HEK293 (cell line): Measurements from ENCODE around the gene FAM200C.

Experiments used
- CTCF ChIA-PET: fragments of 350-600 bp; formaldehyde crosslinking; extraction: SDS; loops from one replicate; lab custom pipeline; 2021; ENCODE audit warnings: antibody characterized with exemption; lab: Yijun Ruan, JAX
- POLR2A ChIA-PET: fragments of 300-600 bp; formaldehyde crosslinking; extraction: SDS; loops from one replicate; lab custom pipeline; 2020; ENCODE audit warnings: antibody characterized with exemption, inconsistent platforms; lab: Yijun Ruan, JAX
- H3K27ac ChIP-seq: fragments of 200-500 bp; sonication (Bioruptor generic); 2 replicates; pipeline ENCODE4 v1.5.1; 2014; ENCODE audit warnings: low read depth, low read length, control low read depth, inconsistent platforms; ENCODE audit errors: extremely low read depth
- H3K36me3 ChIP-seq, 2 experiments: fragments of 200-500 bp in 1 of 2; sonication (Bioruptor generic) in 1 of 2; 1 replicate in 1 of 2; 2 replicates in 1 of 2; pipeline ENCODE4 v1.5.1; 2014 to 2017; ENCODE audit warnings: inconsistent platforms in 2 of 2, low read length in 2 of 2; ENCODE audit not compliant: control insufficient read depth in 2 of 2, insufficient read depth in 1 of 2
- H3K4me1 ChIP-seq: fragments of 200-500 bp; sonication (Bioruptor generic); 2 replicates; pipeline ENCODE4 v1.5.1; 2014; ENCODE audit warnings: mild to moderate bottlenecking, low read length, inconsistent platforms; ENCODE audit not compliant: control insufficient read depth, insufficient read depth
- H3K4me3 ChIP-seq: 2 replicates; pipeline ENCODE4 v1.5.1; 2011; ENCODE audit warnings: low read depth, mild to moderate bottlenecking, control low read depth, low read length, moderate library complexity
- H3K9me3 ChIP-seq: fragments of 200-500 bp; sonication (Bioruptor generic); 2 replicates; pipeline ENCODE4 v1.5.1; 2014; ENCODE audit warnings: low read depth, low read length, inconsistent platforms; ENCODE audit not compliant: control insufficient read depth, insufficient read depth
- GLI2 ChIP-seq: fragments of 450-650 bp; formaldehyde crosslinking; IDR thresholded peaks from 2 replicates; pipeline ENCODE4; 2017; ENCODE audit warnings: missing biosample characterization, missing genetic modification characterization, low read depth, borderline replicate concordance
- HIC1 ChIP-seq: fragments of 450-650 bp; formaldehyde crosslinking; IDR thresholded peaks from 2 replicates; pipeline ENCODE4 v1.5.1; 2016; ENCODE audit warnings: missing biosample characterization, missing genetic modification characterization
- INSM2 ChIP-seq: fragments of 450-650 bp; formaldehyde crosslinking; IDR thresholded peaks from 2 replicates; pipeline ENCODE4 v1.5.1; 2016; ENCODE audit warnings: missing biosample characterization, missing genetic modification characterization
- PRDM6 ChIP-seq: fragments of 450-650 bp; formaldehyde crosslinking; IDR thresholded peaks from 2 replicates; pipeline ENCODE4 v1.5.1; 2017; ENCODE audit warnings: missing biosample characterization, missing genetic modification characterization
- REST ChIP-seq: fragments of 450-650 bp; formaldehyde crosslinking; IDR thresholded peaks from 2 replicates; pipeline ENCODE4 v1.5.1; 2016; ENCODE audit warnings: missing biosample characterization, missing genetic modification characterization
- ZBTB26 ChIP-seq: fragments of 450-650 bp; formaldehyde crosslinking; optimal IDR thresholded peaks from 2 replicates; pipeline ENCODE3; 2016; ENCODE audit warnings: missing biosample characterization, mild to moderate bottlenecking, missing genetic modification characterization
- ZNF140 ChIP-seq: fragments of 450-650 bp; formaldehyde crosslinking; IDR thresholded peaks from 2 replicates; pipeline ENCODE4 v1.5.1; 2016; ENCODE audit warnings: missing biosample characterization, missing genetic modification characterization
- ZNF292 ChIP-seq: fragments of 450-650 bp; formaldehyde crosslinking; IDR thresholded peaks from 2 replicates; pipeline ENCODE4 v1.5.1; 2016; ENCODE audit warnings: low read depth, missing biosample characterization, missing genetic modification characterization, borderline replicate concordance
- ZNF324 ChIP-seq: fragments of 450-650 bp; formaldehyde crosslinking; IDR thresholded peaks from 2 replicates; pipeline ENCODE4 v1.5.1; 2016; ENCODE audit warnings: missing biosample characterization, missing genetic modification characterization
- ZNF354C ChIP-seq: fragments of 450-650 bp; formaldehyde crosslinking; IDR thresholded peaks from 2 replicates; pipeline ENCODE4 v1.5.1; 2016; ENCODE audit warnings: missing biosample characterization, missing genetic modification characterization, low read depth, borderline replicate concordance
- ZNF391 ChIP-seq: fragments of 450-650 bp; formaldehyde crosslinking; IDR thresholded peaks from 2 replicates; pipeline ENCODE4 v1.5.1; 2016; ENCODE audit warnings: low read depth, missing biosample characterization, missing genetic modification characterization, borderline replicate concordance
- ZNF544 ChIP-seq: fragments of 450-650 bp; formaldehyde crosslinking; IDR thresholded peaks from 2 replicates; pipeline ENCODE4 v1.5.0; 2017; ENCODE audit warnings: missing biosample characterization, missing genetic modification characterization
- ZNF549 ChIP-seq: fragments of 450-650 bp; IDR thresholded peaks from 2 replicates; pipeline ENCODE4 v1.5.1; 2018; ENCODE audit warnings: missing biosample characterization, missing genetic modification characterization, mild to moderate bottlenecking, inconsistent platforms, moderate library complexity
- ZNF571 ChIP-seq: fragments of 450-650 bp; formaldehyde crosslinking; IDR thresholded peaks from 2 replicates; pipeline ENCODE4 v1.5.0; 2017; ENCODE audit warnings: missing biosample characterization, missing genetic modification characterization
- ZNF580 ChIP-seq: fragments of 450-650 bp; formaldehyde crosslinking; IDR thresholded peaks from 2 replicates; pipeline ENCODE4 v1.5.1; 2016; ENCODE audit warnings: missing biosample characterization, missing genetic modification characterization
- ZNF621 ChIP-seq: fragments of 450-650 bp; formaldehyde crosslinking; IDR thresholded peaks from 2 replicates; pipeline ENCODE4 v1.5.1; 2017; ENCODE audit warnings: missing biosample characterization, missing genetic modification characterization
- ZNF626 ChIP-seq: fragments of 450-650 bp; sonication (Bioruptor Pico); formaldehyde crosslinking; IDR thresholded peaks from 2 replicates; pipeline ENCODE4 v1.5.1; 2018; ENCODE audit warnings: missing biosample characterization, missing genetic modification characterization, inconsistent platforms
- ZNF660 ChIP-seq: fragments of 450-650 bp; IDR thresholded peaks from 2 replicates; pipeline ENCODE4 v1.5.1; 2018; ENCODE audit warnings: missing biosample characterization, mild to moderate bottlenecking, missing genetic modification characterization
- ZNF704 ChIP-seq: fragments of 450-650 bp; formaldehyde crosslinking; IDR thresholded peaks from 2 replicates; pipeline ENCODE4 v1.5.1; 2016; ENCODE audit warnings: missing biosample characterization, missing genetic modification characterization
- ZNF777 ChIP-seq: fragments of 450-650 bp; formaldehyde crosslinking; IDR thresholded peaks from 2 replicates; pipeline ENCODE4 v1.5.1; 2017; ENCODE audit warnings: missing biosample characterization, missing genetic modification characterization, borderline replicate concordance

FAM200C gene

GRCh38 chr5:160356550-160357347 is 43.1 kb downstream of the FAM200C start:
- CTCF ChIA-PET, result interaction anchor here (1.6 kb wide), 1 partner anchor 276 kb away, joined by 3 read pairs; no protein-coding TSS in a partner anchor
- no peak overlapping the region for H3K4me3 ChIP-seq
- TF ChIP-seq ZNF571 (tag by site-specific recombination) (no peak), ZNF354C (tag by site-specific recombination) (no peak), GLI2 (tag by site-specific recombination) (no peak), ZNF777 (tag by site-specific recombination) (no peak), ZNF626 (no peak), ZNF549 (no peak), ZBTB26 (tag by site-specific recombination) (no peak), ZNF324 (no peak), ZNF140 (tag by site-specific recombination) (no peak), REST (tag by site-specific recombination) (no peak), ZNF660 (tag by site-specific recombination) (no peak), INSM2 (no peak), ZNF544 (tag by site-specific recombination) (no peak), PRDM6 (tag by site-specific recombination) (no peak), HIC1 (tag by site-specific recombination) (no peak), ZNF292 (tag by site-specific recombination) (no peak), ZNF704 (no peak), ZNF391 (tag by site-specific recombination) (no peak), ZNF580 (no peak), ZNF621 (tag by site-specific recombination) (no peak)
- H3K36me3 ChIP-seq, result no peaks in the 10 kb centered on the region
- H3K27ac ChIP-seq, result no peak overlapping the region
- no peaks in the 10 kb centered on the region for H3K4me1 ChIP-seq
- POLR2A ChIA-PET, result interaction anchor here (0.6 kb wide), 1 partner anchor 35 kb away, joined by 3 read pairs; no protein-coding TSS in a partner anchor
- no peaks in the 10 kb centered on the region for H3K9me3 ChIP-seq
